GM12891 (cell line): Measurements from ENCODE around the gene NTNG1.

ENCODE experiments used
- POLR2A ChIP-seq: IDR thresholded peaks from 2 replicates; pipeline ENCODE4 v1.6.1; 2011; ENCODE audit warnings: low read depth, low read length, control low read depth
- POLR2AphosphoS5 ChIP-seq: IDR thresholded peaks from 2 replicates; pipeline ENCODE4 v1.6.1; 2011; ENCODE audit warnings: low read depth, low read length, control low read depth
- POU2F2 ChIP-seq: IDR thresholded peaks from 2 replicates; pipeline ENCODE4 v1.6.1; 2011; ENCODE audit warnings: low read depth, mild to moderate bottlenecking, control low read depth, low read length, moderate library complexity
- TAF1 ChIP-seq: IDR thresholded peaks from 2 replicates; pipeline ENCODE4 v1.6.1; 2011; ENCODE audit warnings: low read depth, low read length, control low read depth

GRCh38 chr1:107272321-107272720 lies 131.5 kb downstream of the NTNG1 start:
- no peak for TF ChIP-seq POLR2AphosphoS5
- TF ChIP-seq TAF1: no peak
- no peak for TF ChIP-seq POLR2A
- no peak for TF ChIP-seq POU2F2
